Left ventricle myocardium inferior (tissue), 1 donor: Measurements from ENCODE around the gene COMMD1. TPM values are rescaled to one million over a fixed set of nuclear protein-coding genes. Genes with fewer than 3 reads are reported as not detected.

Experiments used
- DNase-seq: peaks from one replicate; pipeline ENCODE4 v3.0.0-alpha.2; 2020
- H3K27ac ChIP-seq: fragments of 200-600 bp; replicated peaks from 2 replicates; pipeline ENCODE4 v1.8.0; 2021
- H3K27me3 ChIP-seq: fragments of 200-600 bp; 2 replicates; pipeline ENCODE4 v1.8.0; 2021; ENCODE audit warnings: low read depth
- H3K36me3 ChIP-seq: fragments of 200-600 bp; 2 replicates; pipeline ENCODE4 v1.8.0; 2021
- H3K4me1 ChIP-seq: fragments of 200-600 bp; 2 replicates; pipeline ENCODE4 v1.8.0; 2021
- H3K4me3 ChIP-seq: fragments of 200-600 bp; 2 replicates; pipeline ENCODE4 v1.8.0; 2021; ENCODE audit warnings: mild to moderate bottlenecking, moderate library complexity
- H3K9me3 ChIP-seq: fragments of 200-600 bp; replicated peaks from 2 replicates; pipeline ENCODE4 v1.8.0; 2021
- CTCF ChIP-seq: fragments of 200-600 bp; IDR thresholded peaks from 2 replicates; pipeline ENCODE4 v1.8.0; 2021; ENCODE audit warnings: antibody characterized with exemption, mild to moderate bottlenecking, borderline replicate concordance
- intact Hi-C: fragments of 100-400 bp; cut with micrococcal nuclease; formaldehyde crosslinking; loops from one replicate; pipeline ENCODE4 v1.11.0; 2022
- total RNA-seq: library from RNA; stranded (reverse); fragmentation: NEBNext Ultra II Directional; extraction: Animal tissue kit (Norgen Biotek cat#: 25700); gene quantifications from one replicate; pipeline ENCODE4 v1.2.1, GENCODE V29; 2021
- donor health status: DM: no; HTN: yes; CAD: no; lungs with severe emphysema.

The COMMD1 gene
- total RNA-seq, 1 donor from 2014 or later: 63.7 TPM

- no peak for TF ChIP-seq CTCF
- H3K9me3 ChIP-seq: no peaks in the 10 kb centered on the region
- H3K4me3 ChIP-seq: no peak overlapping the region
- DNase-seq: no peak
- no peaks in the 10 kb centered on the region for H3K27me3 ChIP-seq
- peaks cover 28% of the 10 kb centered on the region for H3K4me1 ChIP-seq
- peaks cover 6% of the 10 kb centered on the region for H3K36me3 ChIP-seq
- intact Hi-C loops: no loop called here
- peak overlapping the region; percentile 52 for H3K27ac ChIP-seq
Observed at GRCh38 chr2:62140426-62141141, 235.1 kb downstream of the COMMD1 start.

- no peaks in the 10 kb centered on the region for H3K27me3 ChIP-seq
- no peak for TF ChIP-seq CTCF
- peak overlapping the region; percentile 52 for H3K27ac ChIP-seq
- DNase-seq: no peak
- intact Hi-C loops: no loop called here
- no peak overlapping the region for H3K4me3 ChIP-seq
- peaks cover 28% of the 10 kb centered on the region for H3K4me1 ChIP-seq
- no peaks in the 10 kb centered on the region for H3K9me3 ChIP-seq
- no peaks in the 10 kb centered on the region for H3K36me3 ChIP-seq
Observed at GRCh38 chr2:62141142-62141740, 235.8 kb downstream of the COMMD1 start.

- Histone ChIP-seq H3K36me3 (no peaks in the 10 kb centered on the region), H3K27ac (peak overlapping the region; percentile 52), H3K4me1 (peaks cover 29% of the 10 kb centered on the region), H3K27me3 (no peaks in the 10 kb centered on the region), H3K9me3 (no peaks in the 10 kb centered on the region), H3K4me3 (no peak overlapping the region)
- DNase-seq: no peak
- intact Hi-C loops: no loop called here
- no peak for TF ChIP-seq CTCF
Observed at GRCh38 chr2:62142054-62142453, 236.6 kb downstream of the COMMD1 start.

- no peak for TF ChIP-seq CTCF
- Histone ChIP-seq H3K9me3 (no peaks in the 10 kb centered on the region), H3K36me3 (no peaks in the 10 kb centered on the region), H3K4me1 (peaks cover 24% of the 10 kb centered on the region), H3K4me3 (no peak overlapping the region), H3K27me3 (no peaks in the 10 kb centered on the region), H3K27ac (no peak overlapping the region)
- intact Hi-C loops: no loop called here
- no peak for DNase-seq
Observed at GRCh38 chr2:62143696-62144095, 238.2 kb downstream of the COMMD1 start.

- Histone ChIP-seq H3K27me3 (no peaks in the 10 kb centered on the region), H3K9me3 (no peaks in the 10 kb centered on the region), H3K27ac (no peak overlapping the region), H3K4me3 (no peak overlapping the region), H3K36me3 (no peaks in the 10 kb centered on the region), H3K4me1 (peaks cover 34% of the 10 kb centered on the region)
- no peak for DNase-seq
- TF ChIP-seq CTCF: no peak
- intact Hi-C loops: no loop called here
Observed at GRCh38 chr2:62144689-62145477, 239.4 kb downstream of the COMMD1 start.
